ENCODE data around the gene CCDC71.
A peak's percentile ranks its signal among the peaks of the same experiment; 100 is the strongest.

CCDC71 gene

DNA sequence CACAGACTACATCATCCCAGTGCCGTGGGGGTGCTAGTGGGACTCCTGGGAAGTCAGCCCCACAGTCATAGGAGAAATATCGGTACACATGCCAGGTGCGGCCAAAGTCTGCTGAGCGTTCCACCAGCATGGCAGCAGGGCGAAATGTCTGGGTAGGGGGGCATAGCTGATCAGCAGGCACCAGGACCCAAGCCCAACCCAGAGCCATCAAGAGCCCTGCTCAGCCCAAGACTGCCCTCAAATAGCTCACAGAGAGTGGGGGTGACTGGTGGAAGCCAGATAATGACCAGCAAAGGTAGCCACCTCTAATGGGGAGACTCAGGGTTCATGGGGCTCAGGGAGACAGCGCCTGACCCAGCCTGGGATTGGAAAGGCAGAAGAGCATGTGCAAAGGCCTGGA lies 34.6 kb downstream of the CCDC71 start:
- DNase-seq (ENCODE audit: low read depth) = no peak

DNA sequence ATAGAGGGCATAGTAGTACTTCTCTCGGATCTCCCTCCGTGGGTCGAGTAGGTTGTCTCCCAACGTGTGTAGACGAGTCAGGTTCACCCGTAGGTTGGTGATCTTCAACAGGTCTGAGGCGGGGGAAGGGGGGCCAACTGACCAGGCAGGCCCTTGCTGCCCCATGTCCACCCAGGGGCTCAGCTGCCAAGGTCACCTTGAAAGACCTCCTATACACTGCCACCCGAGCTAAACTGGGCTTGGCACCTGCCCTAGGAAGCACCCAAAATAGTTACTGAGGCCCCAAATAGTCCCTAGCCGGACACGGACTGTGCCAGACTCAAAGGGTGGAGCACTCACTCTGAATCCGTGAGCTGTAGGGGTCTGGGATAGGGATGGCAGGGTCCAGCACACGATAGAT lies 35.1 kb downstream of the CCDC71 start:
- no peak for DNase-seq (ENCODE audit: low read depth)

DNA sequence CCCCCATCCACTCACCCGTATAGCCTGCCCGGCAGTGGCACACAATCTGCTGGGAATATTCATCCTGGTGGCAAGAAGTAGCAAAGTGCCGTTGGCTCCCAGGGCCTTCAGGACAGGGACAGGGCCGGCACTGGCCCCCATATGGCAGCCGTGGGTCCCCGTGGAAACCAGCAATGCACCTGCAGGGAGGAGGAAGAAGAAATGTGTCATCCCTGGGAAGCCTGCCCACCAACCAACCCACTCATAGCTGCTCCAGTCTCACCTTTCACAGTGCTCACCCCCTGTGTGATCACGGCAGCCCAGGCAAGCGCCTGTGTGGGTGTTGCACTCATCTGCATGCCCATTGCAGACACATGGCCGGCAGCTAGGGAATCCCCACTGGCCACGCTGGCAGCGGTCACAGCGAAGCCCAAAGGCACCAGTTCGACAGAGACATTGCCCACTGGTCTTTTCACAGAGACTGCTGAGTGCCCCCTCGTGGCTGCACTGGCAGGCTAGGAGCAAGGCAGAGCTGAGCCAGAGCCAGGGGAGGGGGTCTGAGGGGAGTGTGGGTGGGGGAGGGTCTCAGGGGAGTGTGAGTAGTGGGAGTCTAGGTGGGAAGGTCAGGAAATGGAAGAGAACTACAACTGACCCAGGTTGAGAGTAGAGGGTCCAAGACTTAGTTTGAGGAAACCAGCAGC lies 41.0 kb downstream of the CCDC71 start:
- no peak for DNase-seq (ENCODE audit: low read depth)

DNA sequence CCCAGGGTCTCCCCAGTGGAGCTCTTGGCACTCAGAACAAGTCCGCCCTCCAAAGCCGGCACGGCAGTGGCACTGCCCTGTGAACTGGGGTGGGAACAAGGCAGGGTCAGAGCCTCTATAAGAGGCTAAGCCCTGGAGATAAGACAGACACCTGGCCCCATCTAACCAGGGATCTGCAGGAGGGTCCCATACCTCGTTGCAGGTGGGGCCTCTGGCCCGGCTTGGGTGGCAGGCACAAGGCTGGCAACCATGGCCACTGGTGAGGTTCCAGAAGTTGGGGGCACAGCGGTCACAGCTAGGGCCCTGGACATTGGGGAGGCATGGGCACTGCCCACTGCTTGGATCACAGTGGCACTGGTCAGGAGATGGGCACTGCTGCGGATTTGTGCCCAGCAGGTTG lies 41.9 kb downstream of the CCDC71 start:
- no peak for DNase-seq (ENCODE audit: low read depth)

DNA sequence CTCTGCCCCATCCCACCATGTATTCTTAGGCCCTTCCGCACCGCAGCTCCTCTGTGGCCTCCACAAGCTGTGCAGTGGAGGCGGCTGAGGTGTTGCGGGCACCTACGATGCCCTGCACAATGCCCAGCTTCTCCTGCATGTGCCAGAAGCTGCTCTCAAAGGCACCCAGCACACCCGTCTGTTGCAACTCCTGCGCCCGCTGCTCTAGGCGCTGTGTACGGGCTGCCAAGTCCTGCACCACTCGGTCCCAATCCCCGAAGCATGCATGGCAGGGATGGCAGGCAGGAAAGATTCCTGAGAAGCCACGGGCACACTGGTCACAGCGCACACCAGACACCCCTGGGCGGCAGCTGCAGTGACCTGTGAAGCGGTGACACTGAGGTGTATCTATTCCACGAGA lies 42.4 kb downstream of the CCDC71 start:
- no peak for DNase-seq (ENCODE audit: low read depth)

DNA sequence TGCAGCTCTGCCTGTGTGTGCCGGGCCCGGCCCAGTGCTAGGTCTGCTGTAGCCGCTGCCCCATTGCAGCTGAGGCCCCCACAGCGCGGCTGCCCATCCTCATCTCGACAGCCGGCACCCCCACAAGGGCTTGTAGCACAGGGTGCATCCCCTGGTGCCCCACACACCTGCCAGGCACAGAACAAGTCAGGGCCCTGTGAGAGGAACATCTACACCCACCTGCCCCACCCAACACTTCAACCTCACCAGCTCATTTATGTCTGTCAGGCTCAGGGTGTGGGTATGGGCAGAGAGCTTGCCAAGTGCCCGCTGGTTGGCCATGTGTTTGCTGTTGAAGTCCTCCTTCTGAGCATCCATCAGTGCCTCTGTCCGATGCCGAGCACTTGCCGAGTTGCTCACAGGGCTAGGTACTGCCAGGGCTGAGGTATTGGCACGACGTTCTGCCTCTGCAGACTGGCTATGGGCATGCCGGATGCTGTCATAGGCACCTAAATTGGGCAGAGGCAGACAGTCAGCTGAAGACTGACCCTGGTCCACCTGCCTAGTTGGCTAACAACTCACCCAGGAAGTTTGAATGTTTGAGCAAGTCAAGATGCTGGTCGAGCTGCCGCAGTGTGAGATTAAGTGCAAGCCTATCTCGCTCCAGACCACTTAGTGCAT lies 43.1 kb downstream of the CCDC71 start:
- DNase-seq (ENCODE audit: low read depth) = no peak

DNA sequence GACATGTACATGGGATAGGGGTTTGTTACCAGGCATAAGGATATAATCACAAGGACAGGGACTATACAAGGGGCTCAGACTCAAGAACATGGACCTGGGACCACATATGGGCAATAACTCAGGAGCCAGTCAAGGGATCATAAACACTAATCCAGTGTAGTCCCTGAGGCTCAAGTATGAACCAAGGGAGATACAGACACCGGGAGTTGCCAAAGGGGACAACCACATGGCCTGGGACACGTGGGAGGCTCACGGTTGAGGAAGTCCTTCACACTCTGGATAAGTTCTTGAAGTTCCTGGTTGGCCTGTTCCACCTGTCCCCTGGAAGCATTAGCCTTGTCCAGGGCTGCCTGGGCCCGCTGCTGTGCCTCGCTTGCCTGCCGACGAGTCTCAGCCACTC lies 43.7 kb downstream of the CCDC71 start:
- DNase-seq (ENCODE audit: low read depth) = no peak

DNA sequence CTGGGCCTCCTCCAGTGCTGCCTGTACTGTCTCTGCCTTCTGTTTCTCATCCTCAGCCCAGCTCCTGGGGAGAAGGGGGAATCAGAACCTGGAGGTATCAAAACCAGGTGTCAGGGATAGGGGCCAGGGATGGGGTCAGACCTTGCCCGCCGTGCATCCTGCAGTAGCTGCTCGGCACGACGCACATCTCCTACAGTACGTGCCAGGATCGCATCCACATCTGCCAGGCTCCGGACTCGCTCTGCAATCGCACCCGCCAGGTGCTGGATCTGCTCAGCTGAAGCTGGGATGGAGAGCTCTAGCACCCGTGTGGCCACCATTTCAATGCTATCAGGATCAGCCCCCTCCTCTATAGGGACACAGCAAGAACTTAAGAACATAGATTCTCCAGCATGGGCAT lies 44.1 kb downstream of the CCDC71 start:
- no peak for DNase-seq (ENCODE audit: low read depth)

DNA sequence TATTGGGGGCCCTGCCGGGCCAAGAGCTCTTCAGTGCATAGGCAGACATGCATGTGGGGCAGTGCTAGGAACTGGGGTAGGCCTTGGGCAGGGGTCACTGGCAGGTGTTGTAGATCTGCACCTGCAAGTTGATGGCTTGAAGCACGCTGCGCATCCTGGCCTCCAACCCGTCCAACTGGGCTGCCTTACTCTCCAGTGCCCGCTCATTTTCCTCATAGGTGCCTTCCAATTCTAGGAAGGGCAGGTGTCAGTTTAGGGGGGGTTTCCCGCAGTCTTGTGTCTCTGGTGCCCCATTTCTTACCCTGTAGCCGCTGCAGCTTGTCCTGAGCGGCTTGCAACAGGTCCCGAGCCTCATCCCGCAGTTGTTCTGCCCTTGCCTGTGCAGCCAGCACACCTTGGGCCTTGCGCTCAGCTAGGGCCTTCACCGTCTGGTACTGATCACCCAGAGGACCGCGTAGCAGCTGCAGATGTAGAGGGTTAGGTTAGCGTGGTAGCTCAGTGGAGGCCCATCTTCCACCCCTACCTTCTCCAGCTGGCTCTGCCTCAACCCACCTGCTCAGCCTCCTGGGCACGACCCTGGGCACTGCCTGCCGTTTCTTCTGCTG lies 44.9 kb downstream of the CCDC71 start:
- no peak for DNase-seq (ENCODE audit: low read depth)

DNA sequence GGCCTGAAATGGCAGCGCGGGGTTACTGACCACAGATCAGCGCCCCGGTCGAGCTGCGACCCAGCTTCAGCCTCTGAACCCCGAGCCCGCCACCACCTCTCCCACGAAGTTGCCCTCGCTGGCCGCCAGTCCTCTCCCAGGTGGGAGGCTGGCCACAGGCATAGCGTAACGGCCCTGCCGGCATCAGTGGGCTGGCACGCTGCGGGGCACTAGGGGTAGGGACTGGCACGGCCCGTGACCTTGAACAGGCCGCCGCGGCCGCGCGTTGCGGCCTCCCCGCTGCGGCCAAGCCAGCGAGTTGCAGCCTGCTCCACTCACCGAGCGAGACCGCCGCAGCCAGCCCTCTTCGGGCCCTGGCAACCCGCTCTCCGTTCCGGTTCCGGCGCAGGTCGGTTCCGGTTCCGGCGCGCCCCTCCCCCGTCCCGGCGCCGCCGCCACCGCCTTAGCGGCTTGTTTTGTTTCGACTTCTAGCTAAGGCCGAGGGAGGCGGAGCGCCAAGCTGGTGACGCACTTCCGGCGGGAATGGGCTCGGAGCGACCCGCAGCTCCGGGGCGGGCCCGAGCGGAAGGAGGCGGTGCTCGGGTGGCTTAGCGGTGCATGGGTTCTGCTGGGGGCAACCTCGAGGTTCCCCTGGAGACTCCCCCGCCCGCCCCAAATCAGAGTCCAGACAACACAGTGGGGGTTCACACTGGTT lies 45.5 kb downstream of the CCDC71 start, which contains the start of gene USP19:
Gene USP19 (minus strand): TSS at position 386 of the 694 bp plus-strand sequence. CDS start 1,678 bp downstream, outside the sequence.
- DNase-seq (ENCODE audit: low read depth) = peak; percentile 92

DNA sequence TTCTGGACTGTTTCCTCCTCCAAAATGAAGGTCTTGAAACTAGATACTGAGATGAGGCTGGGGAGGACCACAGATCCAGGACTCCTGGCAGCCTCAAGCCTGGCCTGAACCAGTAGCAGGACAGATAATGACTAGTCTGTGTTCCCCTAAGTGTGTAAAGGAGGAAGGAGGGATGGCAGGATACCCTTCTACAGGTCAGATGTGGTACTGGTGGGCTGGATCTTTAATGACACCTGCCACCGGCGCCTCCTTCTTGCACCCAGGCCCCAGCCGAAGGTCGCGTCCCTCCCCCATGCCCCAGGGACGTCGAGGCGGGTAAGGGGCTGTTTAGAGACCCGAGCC lies 46.1 kb downstream of the CCDC71 start:
- DNase-seq (ENCODE audit: low read depth) = no peak

DNA sequence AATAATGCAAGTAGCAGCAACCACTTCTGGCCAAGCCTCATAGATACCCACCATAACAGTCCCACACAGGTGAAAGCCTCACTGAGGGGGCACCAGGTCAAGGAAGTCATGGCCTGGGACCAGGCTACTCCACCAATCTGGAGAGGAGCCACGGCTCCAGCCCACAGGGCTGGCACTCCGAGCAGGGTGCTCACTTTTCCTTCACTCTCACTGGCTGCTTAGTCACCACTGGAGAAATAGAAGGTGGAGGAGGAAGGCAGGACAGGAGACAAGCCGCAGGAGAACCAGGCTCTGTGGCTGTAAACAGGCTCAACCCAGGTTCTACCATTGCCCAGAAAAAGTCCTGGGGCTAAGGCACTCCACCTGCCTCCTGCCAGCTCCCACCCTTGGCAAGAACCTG lies 46.7 kb downstream of the CCDC71 start:
- no peak for DNase-seq (ENCODE audit: low read depth)

DNA sequence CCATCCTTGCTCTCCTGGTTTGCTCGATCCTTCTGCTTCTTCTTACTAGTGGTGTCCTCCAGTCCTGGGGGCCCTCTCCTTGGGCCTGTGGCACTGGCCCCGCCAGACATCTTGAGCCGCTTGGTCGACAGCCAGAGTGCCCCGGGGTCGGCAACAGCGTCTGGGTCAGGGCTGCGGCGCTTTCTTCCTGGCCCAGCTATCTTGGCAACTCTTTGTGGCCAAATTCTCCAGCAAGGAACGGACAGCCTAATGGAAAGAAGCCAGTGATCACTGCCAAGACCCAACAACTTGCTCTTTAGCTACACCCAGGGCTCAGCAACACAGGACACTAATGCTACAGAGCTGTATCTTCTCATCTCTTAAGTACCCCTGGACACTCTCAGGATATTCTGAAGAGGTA lies 47.1 kb downstream of the CCDC71 start:
- no peak for DNase-seq (ENCODE audit: low read depth)

All from EH (cell line).